ENCODE measurements around the gene STK39. TPM values are rescaled to one million over a fixed set of nuclear protein-coding genes. Genes with fewer than 3 reads are reported as not detected.
A peak's percentile ranks its signal among the peaks of the same experiment; 100 is the strongest.

Gene STK39
- total RNA-seq, 1 donor from 2014 or later = 26.2 TPM

DNA sequence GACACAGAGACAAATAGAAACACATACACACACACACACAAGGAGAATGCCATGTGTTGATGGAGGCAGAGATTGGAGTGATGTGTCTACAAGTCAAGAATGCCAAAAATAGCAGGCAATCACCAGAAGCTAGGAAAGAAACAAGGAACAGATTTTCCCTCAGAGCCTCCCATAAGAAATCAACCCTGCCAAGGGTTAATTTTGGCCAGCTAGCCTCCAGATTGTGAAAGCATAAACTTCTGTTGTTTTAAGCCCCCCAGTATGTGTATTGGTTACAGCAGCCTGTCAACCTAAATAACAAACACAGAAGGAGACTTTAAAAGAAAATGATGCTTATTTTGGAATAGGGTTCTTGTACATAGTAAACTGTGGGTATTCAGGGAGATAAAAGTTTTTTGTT, 5.6 kb upstream of the STK39 start:
- no peak for DNase-seq (ENCODE audit: extremely low spot score, unreplicated experiment)
- Mint-ChIP-seq H3K27me3 (no peaks in the 10 kb centered on the region), H3K9me3 (no peaks in the 10 kb centered on the region), H3K27ac (no peak overlapping the region), H3K4me1 (ENCODE audit: unreplicated experiment) (peaks cover 11% of the 10 kb centered on the region), H3K36me3 (no peaks in the 10 kb centered on the region), H3K4me3 (no peak overlapping the region)
- TF ChIP-seq, protein P1, sequence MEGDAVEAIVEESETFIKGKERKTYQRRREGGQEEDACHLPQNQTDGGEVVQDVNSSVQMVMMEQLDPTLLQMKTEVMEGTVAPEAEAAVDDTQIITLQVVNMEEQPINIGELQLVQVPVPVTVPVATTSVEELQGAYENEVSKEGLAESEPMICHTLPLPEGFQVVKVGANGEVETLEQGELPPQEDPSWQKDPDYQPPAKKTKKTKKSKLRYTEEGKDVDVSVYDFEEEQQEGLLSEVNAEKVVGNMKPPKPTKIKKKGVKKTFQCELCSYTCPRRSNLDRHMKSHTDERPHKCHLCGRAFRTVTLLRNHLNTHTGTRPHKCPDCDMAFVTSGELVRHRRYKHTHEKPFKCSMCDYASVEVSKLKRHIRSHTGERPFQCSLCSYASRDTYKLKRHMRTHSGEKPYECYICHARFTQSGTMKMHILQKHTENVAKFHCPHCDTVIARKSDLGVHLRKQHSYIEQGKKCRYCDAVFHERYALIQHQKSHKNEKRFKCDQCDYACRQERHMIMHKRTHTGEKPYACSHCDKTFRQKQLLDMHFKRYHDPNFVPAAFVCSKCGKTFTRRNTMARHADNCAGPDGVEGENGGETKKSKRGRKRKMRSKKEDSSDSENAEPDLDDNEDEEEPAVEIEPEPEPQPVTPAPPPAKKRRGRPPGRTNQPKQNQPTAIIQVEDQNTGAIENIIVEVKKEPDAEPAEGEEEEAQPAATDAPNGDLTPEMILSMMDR (conservative IDR thresholded peaks at IDR 0.05) = no peak

DNA sequence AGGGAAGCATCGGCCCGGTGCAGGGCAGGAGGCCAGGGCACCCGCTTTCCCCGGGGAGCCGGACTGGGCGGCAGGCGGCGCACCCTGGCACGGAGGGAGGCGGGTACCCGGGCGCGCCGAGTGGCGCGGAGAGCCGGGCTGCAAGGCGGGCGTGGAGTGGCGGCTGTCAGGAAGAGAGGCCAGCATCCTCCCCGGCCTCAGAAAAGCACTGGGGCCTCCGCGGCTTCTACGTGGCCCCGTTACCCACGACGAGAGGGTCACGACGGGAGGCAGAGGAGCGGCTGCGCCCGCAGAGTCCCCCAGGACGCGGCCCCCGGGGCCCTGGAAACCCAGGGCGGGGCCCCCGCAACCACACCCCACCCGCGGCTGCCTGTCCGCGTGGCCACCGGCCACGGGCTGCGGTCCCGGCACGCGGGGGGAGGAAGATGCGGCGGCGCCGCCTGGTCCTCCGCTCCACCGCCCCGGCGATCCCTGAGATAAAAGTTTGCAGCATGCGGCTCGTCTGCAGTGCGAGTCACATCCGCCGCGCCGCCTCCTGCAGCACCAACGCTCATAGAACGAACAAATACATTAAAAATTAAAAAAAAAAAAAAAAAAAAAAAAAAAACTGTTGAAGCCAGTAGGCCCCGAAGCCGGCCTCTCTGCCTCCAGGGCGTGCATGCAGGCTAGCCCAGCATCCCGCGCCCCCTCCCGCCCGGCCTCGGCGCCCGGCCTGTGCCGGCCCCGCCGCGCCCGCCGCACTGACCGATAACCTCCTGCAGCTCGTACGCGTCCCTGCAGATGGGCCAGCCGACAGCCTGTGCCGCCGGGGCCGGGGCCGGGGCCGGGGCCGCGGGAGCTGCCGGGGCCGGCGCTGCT, 683 bp downstream of the STK39 start:
- Mint-ChIP-seq H3K4me1 (ENCODE audit: unreplicated experiment) (peaks cover 39% of the 10 kb centered on the region), H3K36me3 (peaks cover 4% of the 10 kb centered on the region), H3K27me3 (no peaks in the 10 kb centered on the region), H3K4me3 (peak overlapping the region; percentile 94), H3K27ac (peak overlapping the region; percentile 85), H3K9me3 (no peaks in the 10 kb centered on the region)
- TF ChIP-seq, protein P1 (conservative IDR thresholded peaks at IDR 0.05) = no peak
- DNase-seq (ENCODE audit: extremely low spot score, unreplicated experiment) = peak; percentile 79

DNA sequence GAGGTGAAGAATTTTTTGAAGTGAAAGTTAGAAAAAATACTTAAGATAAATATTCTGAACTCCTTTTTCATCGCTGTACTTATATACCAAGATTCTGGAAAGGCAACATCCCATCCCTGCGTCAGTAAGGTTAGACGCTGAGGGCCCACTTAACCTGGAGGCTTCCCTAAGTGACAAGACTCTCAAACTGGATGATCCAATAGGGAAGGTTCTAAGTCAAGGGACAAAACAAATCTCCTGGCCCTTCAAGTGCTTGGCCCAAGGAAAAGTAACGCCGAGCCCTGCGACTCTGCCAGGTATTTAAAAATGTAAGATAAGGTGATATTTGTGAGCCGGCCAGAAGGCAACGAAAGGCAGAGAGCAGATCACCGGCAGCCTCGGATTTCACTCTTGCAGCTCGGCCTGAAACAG, 1.3 kb downstream of the STK39 start:
- Mint-ChIP-seq H3K4me1 (ENCODE audit: unreplicated experiment) (peaks cover 39% of the 10 kb centered on the region), H3K27me3 (no peaks in the 10 kb centered on the region), H3K9me3 (no peaks in the 10 kb centered on the region), H3K4me3 (peak overlapping the region; percentile 94), H3K36me3 (peaks cover 4% of the 10 kb centered on the region), H3K27ac (peak overlapping the region; percentile 85)
- no peak for DNase-seq (ENCODE audit: extremely low spot score, unreplicated experiment)
- TF ChIP-seq, protein P1 (conservative IDR thresholded peaks at IDR 0.05) = no peak

DNA sequence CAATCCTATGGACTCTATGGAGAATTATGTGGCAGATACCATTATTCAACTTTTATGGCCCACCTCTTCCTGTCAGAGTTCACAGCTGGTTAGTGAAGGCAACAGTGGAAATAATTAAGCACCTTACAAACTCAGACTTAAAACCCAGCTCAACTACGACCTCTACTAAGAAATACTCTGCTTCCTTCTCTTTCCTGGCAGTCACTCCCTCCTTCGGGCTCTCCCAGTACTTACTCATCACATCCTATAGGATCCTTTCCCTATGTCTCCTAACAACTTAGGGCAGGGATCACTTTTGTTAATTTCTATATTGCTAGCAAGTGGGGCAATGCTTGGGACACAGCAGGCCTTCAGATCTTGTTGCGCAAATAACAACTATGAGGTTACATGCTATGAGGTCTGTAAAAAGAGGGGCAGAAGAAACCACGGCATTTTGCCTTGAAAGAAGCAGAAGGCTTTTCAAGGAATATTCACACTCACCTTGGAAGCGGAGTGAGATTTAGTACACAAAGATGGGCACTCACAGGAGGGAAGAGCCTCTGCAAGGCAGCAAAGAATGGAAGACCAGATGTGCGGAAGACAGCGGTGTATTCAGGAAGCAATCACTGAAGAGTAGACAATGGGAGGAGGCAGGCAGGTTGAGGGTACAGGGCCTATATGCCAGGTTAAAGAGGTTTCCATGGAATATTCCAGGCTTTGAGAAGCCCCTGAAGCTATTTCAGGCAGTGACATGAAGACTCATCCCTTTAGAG, 2.1 kb downstream of the STK39 start:
- DNase-seq (ENCODE audit: extremely low spot score, unreplicated experiment) = no peak
- H3K9me3 Mint-ChIP-seq = no peaks in the 10 kb centered on the region
- H3K4me3 Mint-ChIP-seq = peak overlapping the region; percentile 82
- H3K27me3 Mint-ChIP-seq = no peaks in the 10 kb centered on the region
- peaks cover 39% of the 10 kb centered on the region for H3K4me1 Mint-ChIP-seq (ENCODE audit: unreplicated experiment)
- H3K27ac Mint-ChIP-seq = peak overlapping the region; percentile 57
- TF ChIP-seq, protein P1 (conservative IDR thresholded peaks at IDR 0.05) = no peak
- peaks cover 4% of the 10 kb centered on the region for H3K36me3 Mint-ChIP-seq

DNA sequence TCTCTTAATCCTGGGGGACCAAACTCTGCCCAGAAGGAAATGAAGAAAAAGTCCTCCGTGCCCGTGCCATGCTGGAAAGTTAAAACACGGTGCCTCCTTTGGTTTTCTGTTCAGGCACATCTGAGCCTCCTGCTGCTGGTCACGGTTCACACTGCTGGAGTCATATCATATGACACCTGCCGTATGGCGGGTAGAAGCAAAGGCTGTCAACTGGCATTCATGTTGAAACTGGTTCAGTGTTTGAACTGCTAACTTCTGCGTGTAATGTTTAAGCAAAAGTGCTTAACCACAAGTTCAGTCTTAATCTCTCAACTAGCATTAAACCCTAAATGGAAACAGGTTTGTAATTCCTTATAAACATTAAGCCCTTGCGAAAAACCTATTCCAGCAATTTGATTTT, 3.1 kb downstream of the STK39 start:
- Mint-ChIP-seq H3K4me3 (peak overlapping the region; percentile 82), H3K36me3 (peaks cover 4% of the 10 kb centered on the region), H3K27me3 (no peaks in the 10 kb centered on the region), H3K27ac (peak overlapping the region; percentile 15), H3K4me1 (ENCODE audit: unreplicated experiment) (peaks cover 39% of the 10 kb centered on the region), H3K9me3 (no peaks in the 10 kb centered on the region)
- TF ChIP-seq, protein P1 (conservative IDR thresholded peaks at IDR 0.05) = no peak
- DNase-seq (ENCODE audit: extremely low spot score, unreplicated experiment) = no peak
